HG03064 (cell line): ENCODE results near the gene SCP2D1.

Experiments
- ATAC-seq: cut with Tn5 transposase; IDR thresholded peaks from one replicate; pipeline ENCODE4 v1.9.1; 2021; ENCODE audit warnings: low read depth; ENCODE audit not compliant: unreplicated experiment

Gene SCP2D1

GRCh38 chr20:18858816-18859215 lies 45.2 kb downstream of the SCP2D1 start:
- ATAC-seq, result no peak
